NCI-H2227 (cell line): ENCODE results near the gene URB2.
"Not testable (repeated sequence)": the region's sequence is repeated elsewhere in the genome, so short reads cannot be mapped to it uniquely, and the experiment has no call there.

Source experiments
- DNase-seq: peaks from one replicate; lab custom pipeline; 2025; ENCODE audit not compliant: unreplicated experiment; lab: John Stamatoyannopoulos, UW

The URB2 gene

DNA sequence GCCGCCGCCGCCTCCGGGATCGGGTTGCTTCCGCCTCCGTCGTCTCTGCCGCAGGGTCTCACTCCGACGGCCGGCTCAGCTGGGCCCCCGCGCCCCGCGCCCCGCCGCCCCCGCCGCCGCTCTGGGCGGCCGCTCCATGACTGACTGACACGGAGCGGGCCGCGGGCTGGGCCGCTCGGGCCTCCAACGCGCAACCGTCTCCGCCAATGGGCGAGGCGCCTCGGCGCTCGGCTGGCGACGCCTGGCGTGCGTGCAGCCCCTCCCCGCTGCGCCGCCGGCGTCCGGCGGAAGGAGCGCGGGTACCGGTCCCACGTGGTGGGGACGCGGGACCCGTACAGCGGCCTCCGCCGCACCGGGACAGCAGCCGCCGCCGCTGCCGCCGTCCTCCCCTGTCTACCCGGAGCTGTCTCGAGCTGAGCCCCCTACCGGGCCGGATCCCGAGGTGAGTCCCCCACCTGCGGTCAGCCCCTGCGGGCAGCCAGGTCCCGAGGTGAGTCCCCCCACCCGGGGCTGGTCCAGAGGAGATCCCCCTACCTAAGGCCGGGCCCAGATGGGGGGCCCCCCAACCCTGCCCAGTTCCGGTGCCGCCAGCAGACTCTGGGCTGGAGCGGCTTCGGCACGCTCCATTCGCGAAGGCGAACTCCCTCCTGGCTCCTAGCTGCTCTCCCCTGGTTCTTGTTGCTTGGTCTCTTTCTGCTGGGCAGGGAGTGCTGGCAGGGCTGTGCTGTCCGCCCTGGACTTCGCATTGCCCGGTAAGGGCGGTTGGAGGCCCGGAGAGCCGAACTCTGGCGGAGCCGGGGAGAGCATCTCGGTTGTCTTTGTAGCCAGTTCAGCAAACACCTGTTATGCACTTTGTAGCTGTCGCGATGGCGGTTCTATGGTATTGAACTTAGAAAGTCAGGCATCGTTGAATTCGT lies at the start of gene URB2, which contains the start of gene TAF5L:
URB2 (plus strand) TSS at position 333 of the 917 bp plus-strand sequence. CDS start 1,387 bp downstream, outside the sequence.
TAF5L (minus strand) TSS at position 208 of the 917 bp plus-strand sequence. CDS start 11,640 bp downstream, outside the sequence.
- peak; percentile 97 for DNase-seq

- DNase-seq, result no peak
Measured at GRCh38 chr1:229578168-229579058, 47.6 kb upstream of the URB2 start.

GRCh38 chr1:229579059-229579673 lies 46.9 kb upstream of the URB2 start:
- DNase-seq, result peak; percentile 81

DNA sequence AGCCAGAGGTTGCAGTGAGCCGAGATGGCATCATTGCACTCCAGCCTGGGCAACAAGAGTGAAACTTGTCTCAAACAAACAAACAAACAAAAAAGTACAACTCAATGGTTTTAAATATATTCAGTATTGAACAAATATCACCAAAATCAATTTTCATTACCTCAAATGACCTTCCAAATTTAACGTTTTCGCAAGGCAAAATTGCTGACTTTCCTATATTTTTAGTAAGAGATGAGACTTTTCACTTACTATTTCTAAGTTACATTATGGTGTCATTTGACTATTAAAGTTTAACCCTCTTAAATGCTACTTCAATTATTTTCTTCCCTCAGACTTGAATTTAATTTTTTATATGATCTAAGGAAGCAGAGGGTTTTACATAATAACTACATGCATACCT lies 44.6 kb upstream of the URB2 start:
- DNase-seq, result no peak

GRCh38 chr1:229582011-229582694 lies 43.9 kb upstream of the URB2 start:
- DNase-seq, result no peak

DNA sequence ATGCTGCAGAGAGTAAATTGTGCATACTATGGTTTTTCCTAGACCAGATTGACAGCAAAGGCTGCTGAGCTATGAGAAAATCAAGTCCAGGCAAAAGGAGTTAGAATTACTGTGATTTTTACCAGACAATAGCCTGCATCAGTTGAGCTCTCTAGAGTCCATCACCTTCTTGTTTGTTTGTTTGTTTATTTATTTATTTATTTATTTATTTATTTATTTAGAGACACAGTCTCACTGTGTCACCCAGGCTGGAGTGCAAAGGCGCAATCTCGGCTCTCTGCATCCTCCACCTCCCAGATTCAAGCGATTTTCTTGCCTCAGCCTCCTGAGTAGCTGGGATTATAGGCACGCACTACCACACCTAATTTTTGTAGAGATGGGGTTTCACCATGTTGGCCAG lies 43.3 kb upstream of the URB2 start:
- no peak for DNase-seq

- no peak for DNase-seq
Measured at GRCh38 chr1:229585338-229585737, 40.7 kb upstream of the URB2 start.

DNA sequence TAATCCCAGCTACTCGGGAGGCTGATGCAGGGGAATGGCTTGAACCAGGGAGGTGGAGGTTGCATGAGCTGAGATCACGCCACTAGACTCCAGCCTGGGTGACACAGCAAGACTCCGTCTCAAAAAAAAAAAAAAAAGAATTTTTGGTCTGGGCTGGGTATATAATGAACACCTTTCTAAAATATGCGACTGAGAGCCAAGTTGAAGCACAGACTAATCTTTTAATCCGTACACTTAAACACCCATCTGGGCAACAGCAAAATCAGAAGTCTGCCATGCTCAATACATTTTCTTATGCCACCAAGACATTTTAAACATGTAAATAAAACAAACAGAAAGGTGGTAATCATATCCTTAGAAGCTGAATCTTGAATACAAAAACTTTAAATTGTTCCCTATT lies 35.9 kb upstream of the URB2 start:
- DNase-seq, result no peak

GRCh38 chr1:229593800-229594199 lies 32.2 kb upstream of the URB2 start:
- DNase-seq, result no peak

DNA sequence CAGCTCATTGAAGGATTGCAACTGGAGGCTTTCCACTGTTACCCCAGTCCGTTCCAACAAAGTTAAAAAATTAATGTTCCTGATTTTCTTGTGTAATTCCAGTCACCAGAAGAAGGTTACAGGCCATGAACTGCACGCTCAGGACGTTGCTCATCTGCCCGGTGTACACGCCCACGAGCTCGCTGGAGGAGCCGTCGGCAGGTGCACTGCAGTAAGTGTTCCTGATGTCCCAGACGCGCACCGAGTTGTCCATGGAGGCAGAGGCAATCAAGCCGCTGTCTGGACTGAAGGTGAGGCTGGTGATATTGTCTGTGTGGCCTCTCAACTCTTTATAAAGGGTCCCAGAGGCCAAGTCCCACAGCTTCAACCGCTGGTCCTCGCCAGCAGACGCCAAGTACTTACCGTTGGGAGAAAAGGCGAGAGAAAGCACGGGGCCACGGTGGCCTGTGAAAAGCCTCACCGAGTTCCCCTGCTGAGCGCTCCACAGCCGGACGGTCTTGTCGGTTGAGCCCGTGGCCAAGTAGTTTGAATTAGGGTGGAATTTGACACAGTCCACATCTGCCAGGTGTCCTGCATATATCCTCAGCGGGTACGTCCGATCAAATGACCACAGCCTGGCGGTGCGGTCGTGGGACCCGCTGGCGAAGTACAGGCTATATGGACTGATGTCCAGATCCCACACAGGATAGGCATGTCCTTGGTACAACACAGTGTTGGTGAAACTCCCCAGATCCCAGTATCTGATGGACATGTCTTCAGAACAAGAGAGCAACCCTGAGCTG lies 31.6 kb upstream of the URB2 start:
- DNase-seq, result no peak

- not testable (repeated sequence) for DNase-seq
Measured at GRCh38 chr1:229595876-229596275, 30.2 kb upstream of the URB2 start.

DNA sequence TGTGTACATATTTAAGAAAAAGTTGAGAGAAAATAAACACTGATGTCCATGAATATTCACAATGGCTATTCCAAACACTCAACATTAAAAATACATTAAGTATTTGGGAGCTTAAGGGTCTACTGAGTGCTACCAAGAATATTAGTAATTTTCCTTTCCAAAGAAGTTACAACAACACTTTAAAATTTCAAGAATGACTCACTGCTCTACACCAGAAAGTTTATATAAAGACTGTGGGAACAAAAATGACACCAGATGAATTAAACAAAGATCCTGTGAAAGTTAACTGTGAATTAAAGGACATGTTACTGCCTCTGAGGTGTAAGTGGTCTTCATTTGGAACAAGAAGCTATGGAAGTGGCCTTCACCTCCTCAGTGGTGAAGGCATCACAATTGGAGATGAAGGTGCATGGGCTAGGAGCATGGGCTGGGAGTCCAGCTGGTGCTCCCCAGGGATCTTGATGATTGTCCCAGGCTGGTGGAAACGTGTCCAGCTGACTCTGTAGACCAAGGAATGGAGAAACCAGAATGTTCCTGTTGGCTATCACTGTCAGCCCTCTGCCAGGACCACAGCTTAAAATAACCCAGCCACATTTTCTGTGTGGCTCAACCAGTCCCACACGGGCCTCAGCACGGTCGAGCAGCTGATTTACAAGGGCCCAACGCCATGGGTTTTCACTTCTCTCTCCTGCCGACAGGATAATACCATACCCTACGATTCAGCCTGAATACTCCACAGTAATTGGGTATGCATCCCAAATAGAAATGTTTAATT lies 28.9 kb upstream of the URB2 start:
- DNase-seq, result no peak

DNA sequence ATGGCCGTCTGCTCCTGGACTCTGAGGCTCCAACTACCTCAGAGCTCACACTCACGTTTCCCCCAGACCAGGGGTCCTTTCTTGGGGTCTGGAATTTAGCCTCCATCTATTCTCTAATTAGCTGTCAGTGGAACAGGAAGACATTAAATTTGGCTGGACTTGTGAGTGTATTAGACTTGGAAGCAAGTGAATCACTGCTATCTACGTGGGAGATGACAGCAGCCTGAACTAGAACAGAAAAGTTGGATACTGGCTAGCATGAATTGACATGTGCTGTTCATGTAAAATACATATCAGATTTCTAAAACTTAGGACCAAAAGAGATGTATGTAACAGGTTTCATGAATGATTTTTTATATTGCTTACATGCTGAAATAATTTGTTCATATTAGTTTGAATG lies 28.2 kb upstream of the URB2 start:
- DNase-seq, result no peak

DNA sequence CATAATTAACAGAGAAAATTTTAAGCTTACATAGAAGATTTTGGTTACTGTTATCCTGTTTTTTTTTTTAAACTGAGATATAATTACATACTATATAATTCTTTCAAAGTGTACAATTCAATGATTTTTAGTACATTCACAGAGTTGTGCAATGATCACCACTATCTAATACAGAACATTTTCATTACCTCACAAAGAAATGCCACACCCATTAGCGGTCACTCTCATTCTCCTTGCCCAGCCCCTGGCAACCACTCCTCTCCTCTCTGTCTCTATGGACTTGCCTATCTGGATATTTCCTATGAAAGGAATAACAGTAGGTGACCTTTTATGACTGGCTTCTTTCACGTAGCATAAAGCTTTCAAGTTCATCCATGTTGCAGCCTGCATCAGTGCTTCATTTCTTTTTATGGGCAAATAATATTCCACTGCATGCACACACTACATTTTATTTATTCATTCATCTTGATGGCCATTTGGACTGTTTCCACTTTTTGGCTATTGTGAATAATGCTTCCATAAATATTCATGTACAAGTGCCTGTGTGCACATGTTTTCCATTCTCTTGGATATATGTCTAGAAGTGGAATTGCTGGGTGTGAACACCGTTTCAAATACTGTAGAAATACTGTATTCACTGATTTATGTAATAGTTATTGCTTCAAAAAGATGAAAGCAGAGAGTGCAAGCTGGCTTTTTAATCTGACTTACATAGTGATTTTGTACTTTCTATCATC lies 26.7 kb upstream of the URB2 start:
- no peak for DNase-seq

DNA sequence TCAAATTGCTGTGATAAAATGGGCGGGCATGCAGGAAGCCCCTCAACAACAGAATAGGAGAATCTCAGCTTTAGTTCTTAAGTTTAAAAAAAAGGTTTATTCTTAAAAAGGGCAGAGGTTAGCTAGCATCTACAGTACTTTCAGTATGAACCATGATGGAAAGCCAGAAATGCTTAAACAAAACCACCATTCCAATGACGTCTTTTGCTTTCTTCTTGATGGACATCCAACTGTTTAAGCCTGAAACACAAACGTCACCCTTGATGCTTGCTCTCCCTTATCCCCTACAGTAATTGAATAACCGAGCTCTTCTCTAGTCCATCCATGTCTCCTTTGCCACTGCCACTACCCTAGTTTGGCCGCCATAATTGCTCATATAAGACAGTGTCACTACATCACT lies 25.8 kb upstream of the URB2 start:
- DNase-seq, result no peak

GRCh38 chr1:229603371-229604005 lies 22.6 kb upstream of the URB2 start:
- DNase-seq, result no peak

DNA sequence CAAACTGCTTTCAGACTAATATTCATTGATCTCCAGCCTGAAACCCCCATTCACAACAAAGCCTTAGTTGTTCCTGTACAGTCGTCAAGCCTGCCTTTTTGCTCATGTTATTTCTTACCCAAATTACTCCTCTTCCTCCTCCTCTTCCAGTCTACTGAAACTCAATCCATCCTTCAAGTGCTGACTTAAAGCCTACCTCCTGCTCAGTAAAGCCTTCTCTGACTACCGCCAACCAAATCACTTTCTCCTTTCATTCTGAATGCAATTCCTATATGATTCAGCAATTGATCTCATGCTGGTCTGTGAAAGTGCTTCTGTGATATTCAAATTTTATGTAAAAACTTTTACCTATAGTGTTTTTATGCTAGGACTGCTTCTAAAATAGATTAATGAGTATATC lies 18.7 kb upstream of the URB2 start:
- DNase-seq, result no peak

GRCh38 chr1:229608590-229608989 lies 17.5 kb upstream of the URB2 start:
- no peak for DNase-seq
